ENCODE data around the gene BMP4.

- no peak for TF ChIP-seq POLR2A (IDR thresholded peaks at IDR 0.05)
- no peak for TF ChIP-seq CTCF (IDR thresholded peaks at IDR 0.05)
- TF ChIP-seq POLR2AphosphoS5 (IDR thresholded peaks at IDR 0.05): peak in 1 of 3 donors; percentile 29
- TF ChIP-seq EP300 (IDR thresholded peaks at IDR 0.05): no peak
Measured at GRCh38 chr14:53900499-53900898, 56.1 kb downstream of the BMP4 start.

Data from stomach (tissue), 4 donors.